WTC11 (cell line): ENCODE data around the gene SLC17A9. TPM values are rescaled to one million over a fixed set of nuclear protein-coding genes. Genes with fewer than 3 reads are reported as not detected.

Source experiments
- ATAC-seq: fragments of 200-7000 bp; cut with Tn5 transposase; 2 replicates; pipeline ENCODE4 v1.10.0; 2021; ENCODE audit warnings: mild to moderate bottlenecking, moderate library complexity
- CTCF ChIA-PET: fragments of 300-600 bp; sonication (Branson Sonifier 250); formaldehyde crosslinking; loops from one replicate; lab custom pipeline; 2021; ENCODE audit warnings: antibody characterized with exemption; lab: Charles Lee
- POLR2A ChIA-PET: fragments of 350-600 bp; sonication (Branson Sonifier 250); formaldehyde crosslinking; loops from one replicate; lab custom pipeline; 2021; ENCODE audit warnings: antibody characterized with exemption; lab: Charles Lee
- DNase-seq: peaks from one replicate; pipeline ENCODE4 v3.0.0; 2021; ENCODE audit warnings: low spot score
- H3K27ac Mint-ChIP-seq: 2 replicates; pipeline ENCODE4 v1.8.0; 2021; ENCODE audit warnings: mixed read lengths
- H3K27me3 Mint-ChIP-seq: 2 replicates; pipeline ENCODE4 v1.8.0; 2021; ENCODE audit warnings: low read depth, mild to moderate bottlenecking, moderate library complexity, mixed read lengths
- H3K36me3 Mint-ChIP-seq: 2 replicates; pipeline ENCODE4 v1.8.0; 2021; ENCODE audit warnings: mixed read lengths
- H3K4me1 Mint-ChIP-seq: 2 replicates; pipeline ENCODE4 v1.8.0; 2022; ENCODE audit warnings: mixed read lengths
- H3K4me3 Mint-ChIP-seq: 2 replicates; pipeline ENCODE4 v1.8.0; 2021; ENCODE audit warnings: mild to moderate bottlenecking, moderate library complexity, mixed read lengths
- H3K9me3 Mint-ChIP-seq: 2 replicates; pipeline ENCODE4 v1.8.0; 2021; ENCODE audit warnings: mixed read lengths
- CBFB ChIP-seq: sonication (generic); formaldehyde crosslinking; IDR thresholded peaks from 2 replicates; pipeline ENCODE4 v1.8.1; 2022; ENCODE audit warnings: mild to moderate bottlenecking, low read depth, missing genetic modification reagents
- CREB1 ChIP-seq: sonication (generic); formaldehyde crosslinking; IDR thresholded peaks from 2 replicates; pipeline ENCODE4 v1.8.0; 2023; ENCODE audit warnings: mild to moderate bottlenecking, missing genetic modification reagents
- ELF4 ChIP-seq: sonication (generic); formaldehyde crosslinking; IDR thresholded peaks from 2 replicates; pipeline ENCODE4 v1.8.1; 2022; ENCODE audit warnings: low read depth, mild to moderate bottlenecking, moderate library complexity, missing genetic modification reagents
- ESRRA ChIP-seq: sonication (generic); formaldehyde crosslinking; IDR thresholded peaks from 2 replicates; pipeline ENCODE4 v1.8.1; 2022; ENCODE audit warnings: mild to moderate bottlenecking, missing genetic modification reagents, borderline replicate concordance
- ETV6 ChIP-seq: sonication (generic); formaldehyde crosslinking; IDR thresholded peaks from 2 replicates; pipeline ENCODE4 v1.8.1; 2022; ENCODE audit warnings: mild to moderate bottlenecking, missing genetic modification reagents
- FOXP1 ChIP-seq: sonication (generic); formaldehyde crosslinking; IDR thresholded peaks from 2 replicates; pipeline ENCODE4 v1.8.0; 2022; ENCODE audit warnings: missing genetic modification reagents, mild to moderate bottlenecking, moderate library complexity, borderline replicate concordance
- GABPB1 ChIP-seq: sonication (generic); formaldehyde crosslinking; IDR thresholded peaks from 2 replicates; pipeline ENCODE4 v1.8.1; 2023; ENCODE audit warnings: mild to moderate bottlenecking, missing genetic modification reagents
- HMGA2 ChIP-seq: fragments of 250-450 bp; sonication (Bioruptor Pico); IDR thresholded peaks from 2 replicates; pipeline ENCODE4 v1.4.0; 2021; ENCODE audit warnings: mild to moderate bottlenecking, moderate library complexity
- JAZF1 ChIP-seq: fragments of 250-450 bp; sonication (Bioruptor Pico); IDR thresholded peaks from 2 replicates; pipeline ENCODE4 v1.9.0; 2021; ENCODE audit warnings: moderate library complexity, mild to moderate bottlenecking, inconsistent platforms
- KAT7 ChIP-seq: sonication (generic); formaldehyde crosslinking; IDR thresholded peaks from 2 replicates; pipeline ENCODE4 v1.8.1; 2023; ENCODE audit warnings: missing genetic modification reagents, mild to moderate bottlenecking, borderline replicate concordance
- MYBL2 ChIP-seq: sonication (generic); formaldehyde crosslinking; IDR thresholded peaks from 2 replicates; pipeline ENCODE4 v1.8.1; 2023; ENCODE audit warnings: mild to moderate bottlenecking, moderate library complexity, missing genetic modification reagents
- NFE2L1 ChIP-seq: sonication (generic); formaldehyde crosslinking; IDR thresholded peaks from 2 replicates; pipeline ENCODE4 v1.8.1; 2023; ENCODE audit warnings: missing genetic modification reagents
- NR2C2 ChIP-seq: sonication (generic); formaldehyde crosslinking; IDR thresholded peaks from 2 replicates; pipeline ENCODE4 v1.8.0; 2022; ENCODE audit warnings: mild to moderate bottlenecking, missing genetic modification reagents
- OVOL2 ChIP-seq: fragments of 250-450 bp; sonication (Bioruptor Pico); IDR thresholded peaks from 2 replicates; pipeline ENCODE4 v1.9.0; 2021; ENCODE audit warnings: mild to moderate bottlenecking, borderline replicate concordance
- RELA ChIP-seq: sonication (generic); formaldehyde crosslinking; IDR thresholded peaks from 2 replicates; pipeline ENCODE4 v1.8.1; 2022; ENCODE audit warnings: missing genetic modification reagents, mild to moderate bottlenecking, borderline replicate concordance
- SMAD4 ChIP-seq: sonication (generic); formaldehyde crosslinking; IDR thresholded peaks from 2 replicates; pipeline ENCODE4 v1.8.0; 2022; ENCODE audit warnings: mild to moderate bottlenecking, missing genetic modification reagents
- TCF7 ChIP-seq: sonication (generic); formaldehyde crosslinking; IDR thresholded peaks from 2 replicates; pipeline ENCODE4 v1.8.0; 2022; ENCODE audit warnings: mild to moderate bottlenecking, low read depth, missing genetic modification reagents, moderate library complexity
- TEAD1 ChIP-seq: sonication (generic); formaldehyde crosslinking; IDR thresholded peaks from 2 replicates; pipeline ENCODE4 v1.8.0; 2022; ENCODE audit warnings: mild to moderate bottlenecking, missing genetic modification reagents
- TEAD4 ChIP-seq: sonication (generic); formaldehyde crosslinking; IDR thresholded peaks from 2 replicates; pipeline ENCODE4 v1.8.0; 2022; ENCODE audit warnings: mild to moderate bottlenecking, missing genetic modification reagents
- TP53 ChIP-seq: sonication (generic); formaldehyde crosslinking; IDR thresholded peaks from 2 replicates; pipeline ENCODE4 v1.8.1; 2023; ENCODE audit warnings: mild to moderate bottlenecking, missing genetic modification reagents
- ZNF121 ChIP-seq: sonication (generic); formaldehyde crosslinking; IDR thresholded peaks from 2 replicates; pipeline ENCODE4 v1.8.0; 2023; ENCODE audit warnings: missing genetic modification reagents
- ZNF263 ChIP-seq: sonication (generic); formaldehyde crosslinking; IDR thresholded peaks from 2 replicates; pipeline ENCODE4 v1.8.1; 2022; ENCODE audit warnings: low read depth, mild to moderate bottlenecking, moderate library complexity, missing genetic modification reagents
- ZNF423 ChIP-seq: fragments of 250-450 bp; sonication (Bioruptor Pico); IDR thresholded peaks from 2 replicates; pipeline ENCODE4 v2.1.2; 2022; ENCODE audit warnings: mild to moderate bottlenecking, moderate library complexity
- total RNA-seq: library from RNA; stranded (reverse); gene quantifications from 3 replicates; pipeline ENCODE4 v1.2.3, GENCODE V29; 2021
- TF ChIP-seq, protein P1 (sequence below): sonication (generic); formaldehyde crosslinking; IDR thresholded peaks from 2 replicates; pipeline ENCODE4 v1.8.0; 2022; ENCODE audit warnings: mild to moderate bottlenecking, missing genetic modification reagents
- TF ChIP-seq, protein P2 (sequence below): sonication (generic); formaldehyde crosslinking; IDR thresholded peaks from 2 replicates; pipeline ENCODE4 v1.8.0; 2023; ENCODE audit warnings: mild to moderate bottlenecking, missing genetic modification reagents
- TF ChIP-seq, protein P3 (sequence below): fragments of 250-450 bp; sonication (Bioruptor Pico); IDR thresholded peaks from 2 replicates; pipeline ENCODE4 v1.9.0; 2021; ENCODE audit warnings: mild to moderate bottlenecking
- TF ChIP-seq, protein P4 (sequence below): fragments of 250-450 bp; sonication (Bioruptor Pico); IDR thresholded peaks from 2 replicates; pipeline ENCODE4 v1.9.0; 2021; ENCODE audit warnings: mild to moderate bottlenecking

Gene SLC17A9
- total RNA-seq, 1 experiment from 2014 or later: 41.7 TPM

DNA sequence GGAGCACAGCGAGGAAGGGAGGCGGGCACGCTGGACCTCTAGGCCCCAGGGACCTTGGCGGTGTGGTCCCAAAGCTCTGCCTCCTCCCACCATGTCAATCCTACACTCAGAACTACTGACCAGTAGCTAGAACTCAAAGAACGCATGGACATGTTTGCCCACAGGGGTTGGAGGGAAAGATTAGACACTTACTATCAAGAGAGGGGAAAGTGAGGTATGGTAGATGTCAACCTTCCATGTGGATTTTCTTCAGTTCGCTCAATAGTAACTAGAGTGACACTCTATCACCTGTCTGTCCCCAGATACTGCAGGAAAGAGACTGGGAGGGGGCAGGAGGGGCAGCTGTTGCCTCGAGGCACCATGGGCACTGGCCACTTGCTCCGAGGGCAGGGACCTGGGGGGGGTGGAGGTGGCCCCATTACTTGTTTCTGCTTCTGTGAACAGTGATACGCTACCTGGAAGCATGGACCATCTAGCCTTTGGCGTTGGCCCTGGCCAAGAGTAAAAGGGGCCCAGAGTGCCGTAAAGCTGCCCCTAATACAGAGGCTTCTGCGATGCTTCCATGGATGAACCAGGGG, 25.3 kb upstream of the SLC17A9 start:
- Mint-ChIP-seq H3K9me3 (no peaks in the 10 kb centered on the region), H3K4me3 (peak overlapping the region; percentile 82), H3K36me3 (no peaks in the 10 kb centered on the region), H3K27me3 (no peaks in the 10 kb centered on the region; the same call in 1 of the 2 replicates), H3K4me1 (peaks cover 70% of the 10 kb centered on the region), H3K27ac (peak overlapping the region; percentile 99)
- no peak for DNase-seq
- POLR2A ChIA-PET: interaction anchor here (0.7 to 6.2 kb wide), 6 partner anchors 9 to 559 kb away, joined by 3 to 53 read pairs (median 3); partner anchors contain the start of gene GID8
- CTCF ChIA-PET: interaction anchor here (0.7 to 2.7 kb wide), 18 partner anchors 9 to 303 kb away, joined by 3 to 24 read pairs (median 4); partner anchors contain the start of gene GID8
- ATAC-seq: no peak
- no peak for TF ChIP-seq ZNF121
- no peak for TF ChIP-seq HMGA2

DNA sequence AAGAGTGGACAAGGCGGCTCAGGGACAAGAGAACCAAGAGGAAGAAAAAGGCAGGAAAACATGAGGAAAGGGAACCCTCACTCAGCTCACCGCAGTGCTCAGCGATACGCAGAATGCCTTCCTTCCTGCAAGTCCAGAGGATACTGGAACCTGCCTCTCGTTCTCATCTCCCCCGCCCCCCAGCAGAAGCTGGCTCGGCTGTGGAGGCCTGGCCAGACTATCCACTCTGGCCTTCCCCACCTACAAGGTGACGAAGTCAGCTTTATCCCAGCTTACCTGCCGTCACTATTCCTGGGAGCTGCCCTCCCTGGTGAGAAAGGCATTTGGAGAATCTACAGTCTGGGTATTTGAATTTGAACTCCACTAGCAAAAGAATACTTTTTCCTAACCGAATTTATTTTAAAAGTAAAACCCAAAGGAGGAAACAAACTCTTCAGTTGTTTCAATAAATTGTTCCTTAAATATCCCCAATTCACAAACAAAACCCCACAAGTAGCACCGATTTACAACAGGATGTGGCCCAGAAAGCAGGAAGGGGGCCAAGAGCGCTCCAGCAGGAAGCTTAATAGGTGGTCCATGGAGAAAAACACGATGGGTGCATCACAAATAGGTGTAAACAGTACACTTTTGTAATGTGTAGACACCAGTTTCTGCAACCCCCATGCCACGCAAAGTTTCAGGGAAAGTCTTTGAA, 24.1 kb upstream of the SLC17A9 start:
- no peaks in the 10 kb centered on the region for H3K9me3 Mint-ChIP-seq
- POLR2A ChIA-PET: interaction anchor here (0.7 to 6.2 kb wide), 5 partner anchors 8 to 14 kb away, joined by 3 to 53 read pairs (median 3); partner anchors contain the start of gene GID8
- H3K27me3 Mint-ChIP-seq: no peaks in the 10 kb centered on the region; the same call in 1 of the 2 replicates
- DNase-seq: peak; percentile 75
- peak overlapping the region; percentile 82 for H3K4me3 Mint-ChIP-seq
- peaks cover 62% of the 10 kb centered on the region for H3K4me1 Mint-ChIP-seq
- H3K27ac Mint-ChIP-seq: peak overlapping the region; percentile 99
- ATAC-seq: peak; percentile 43
- peaks cover 3% of the 10 kb centered on the region; the same call in 1 of the 2 replicates for H3K36me3 Mint-ChIP-seq
- CTCF ChIA-PET: interaction anchor here (0.6 to 2.7 kb wide), 12 partner anchors 9 to 112 kb away, joined by 3 to 24 read pairs (median 6); partner anchors contain the start of gene GID8
- TF ChIP-seq TP53 (CRISPR knock-in tag) (peak; percentile 26; the same call in 1 of the 2 replicates), SMAD4 (CRISPR knock-in tag) (no peak), OVOL2 (no peak), ZNF263 (CRISPR knock-in tag) (no peak), ELF4 (CRISPR knock-in tag) (no peak), MYBL2 (peak; percentile 44; the same call in 1 of the 2 replicates), ZNF121 (no peak), TEAD1 (peak; percentile 47; the same call in 1 of the 2 replicates), TCF7 (CRISPR knock-in tag) (no peak), NFE2L1 (CRISPR knock-in tag) (no peak), GABPB1 (no peak), CBFB (CRISPR knock-in tag) (no peak), NR2C2 (no peak), TEAD4 (CRISPR knock-in tag) (no peak), HMGA2 (no peak), JAZF1 (CRISPR knock-in tag) (no peak), ZNF423 (peak; percentile 83), KAT7 (no peak), FOXP1 (no peak), CREB1 (CRISPR knock-in tag) (no peak), ESRRA (CRISPR knock-in tag) (no peak), RELA (CRISPR knock-in tag) (no peak), ETV6 (CRISPR knock-in tag) (peak; percentile 13; the same call in 1 of the 2 replicates)
- TF ChIP-seq, protein P1, sequence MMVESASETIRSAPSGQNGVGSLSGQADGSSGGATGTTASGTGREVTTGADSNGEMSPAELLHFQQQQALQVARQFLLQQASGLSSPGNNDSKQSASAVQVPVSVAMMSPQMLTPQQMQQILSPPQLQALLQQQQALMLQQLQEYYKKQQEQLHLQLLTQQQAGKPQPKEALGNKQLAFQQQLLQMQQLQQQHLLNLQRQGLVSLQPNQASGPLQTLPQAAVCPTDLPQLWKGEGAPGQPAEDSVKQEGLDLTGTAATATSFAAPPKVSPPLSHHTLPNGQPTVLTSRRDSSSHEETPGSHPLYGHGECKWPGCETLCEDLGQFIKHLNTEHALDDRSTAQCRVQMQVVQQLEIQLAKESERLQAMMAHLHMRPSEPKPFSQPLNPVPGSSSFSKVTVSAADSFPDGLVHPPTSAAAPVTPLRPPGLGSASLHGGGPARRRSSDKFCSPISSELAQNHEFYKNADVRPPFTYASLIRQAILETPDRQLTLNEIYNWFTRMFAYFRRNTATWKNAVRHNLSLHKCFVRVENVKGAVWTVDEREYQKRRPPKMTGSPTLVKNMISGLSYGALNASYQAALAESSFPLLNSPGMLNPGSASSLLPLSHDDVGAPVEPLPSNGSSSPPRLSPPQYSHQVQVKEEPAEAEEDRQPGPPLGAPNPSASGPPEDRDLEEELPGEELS (CRISPR knock-in tag): no peak; the same call in 1 of the 2 replicates
- TF ChIP-seq, protein P2, sequence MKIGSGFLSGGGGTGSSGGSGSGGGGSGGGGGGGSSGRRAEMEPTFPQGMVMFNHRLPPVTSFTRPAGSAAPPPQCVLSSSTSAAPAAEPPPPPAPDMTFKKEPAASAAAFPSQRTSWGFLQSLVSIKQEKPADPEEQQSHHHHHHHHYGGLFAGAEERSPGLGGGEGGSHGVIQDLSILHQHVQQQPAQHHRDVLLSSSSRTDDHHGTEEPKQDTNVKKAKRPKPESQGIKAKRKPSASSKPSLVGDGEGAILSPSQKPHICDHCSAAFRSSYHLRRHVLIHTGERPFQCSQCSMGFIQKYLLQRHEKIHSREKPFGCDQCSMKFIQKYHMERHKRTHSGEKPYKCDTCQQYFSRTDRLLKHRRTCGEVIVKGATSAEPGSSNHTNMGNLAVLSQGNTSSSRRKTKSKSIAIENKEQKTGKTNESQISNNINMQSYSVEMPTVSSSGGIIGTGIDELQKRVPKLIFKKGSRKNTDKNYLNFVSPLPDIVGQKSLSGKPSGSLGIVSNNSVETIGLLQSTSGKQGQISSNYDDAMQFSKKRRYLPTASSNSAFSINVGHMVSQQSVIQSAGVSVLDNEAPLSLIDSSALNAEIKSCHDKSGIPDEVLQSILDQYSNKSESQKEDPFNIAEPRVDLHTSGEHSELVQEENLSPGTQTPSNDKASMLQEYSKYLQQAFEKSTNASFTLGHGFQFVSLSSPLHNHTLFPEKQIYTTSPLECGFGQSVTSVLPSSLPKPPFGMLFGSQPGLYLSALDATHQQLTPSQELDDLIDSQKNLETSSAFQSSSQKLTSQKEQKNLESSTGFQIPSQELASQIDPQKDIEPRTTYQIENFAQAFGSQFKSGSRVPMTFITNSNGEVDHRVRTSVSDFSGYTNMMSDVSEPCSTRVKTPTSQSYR (CRISPR knock-in tag): no peak
- TF ChIP-seq, protein P3, sequence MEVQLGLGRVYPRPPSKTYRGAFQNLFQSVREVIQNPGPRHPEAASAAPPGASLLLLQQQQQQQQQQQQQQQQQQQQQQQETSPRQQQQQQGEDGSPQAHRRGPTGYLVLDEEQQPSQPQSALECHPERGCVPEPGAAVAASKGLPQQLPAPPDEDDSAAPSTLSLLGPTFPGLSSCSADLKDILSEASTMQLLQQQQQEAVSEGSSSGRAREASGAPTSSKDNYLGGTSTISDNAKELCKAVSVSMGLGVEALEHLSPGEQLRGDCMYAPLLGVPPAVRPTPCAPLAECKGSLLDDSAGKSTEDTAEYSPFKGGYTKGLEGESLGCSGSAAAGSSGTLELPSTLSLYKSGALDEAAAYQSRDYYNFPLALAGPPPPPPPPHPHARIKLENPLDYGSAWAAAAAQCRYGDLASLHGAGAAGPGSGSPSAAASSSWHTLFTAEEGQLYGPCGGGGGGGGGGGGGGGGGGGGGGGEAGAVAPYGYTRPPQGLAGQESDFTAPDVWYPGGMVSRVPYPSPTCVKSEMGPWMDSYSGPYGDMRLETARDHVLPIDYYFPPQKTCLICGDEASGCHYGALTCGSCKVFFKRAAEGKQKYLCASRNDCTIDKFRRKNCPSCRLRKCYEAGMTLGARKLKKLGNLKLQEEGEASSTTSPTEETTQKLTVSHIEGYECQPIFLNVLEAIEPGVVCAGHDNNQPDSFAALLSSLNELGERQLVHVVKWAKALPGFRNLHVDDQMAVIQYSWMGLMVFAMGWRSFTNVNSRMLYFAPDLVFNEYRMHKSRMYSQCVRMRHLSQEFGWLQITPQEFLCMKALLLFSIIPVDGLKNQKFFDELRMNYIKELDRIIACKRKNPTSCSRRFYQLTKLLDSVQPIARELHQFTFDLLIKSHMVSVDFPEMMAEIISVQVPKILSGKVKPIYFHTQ: no peak
- TF ChIP-seq, protein P4, sequence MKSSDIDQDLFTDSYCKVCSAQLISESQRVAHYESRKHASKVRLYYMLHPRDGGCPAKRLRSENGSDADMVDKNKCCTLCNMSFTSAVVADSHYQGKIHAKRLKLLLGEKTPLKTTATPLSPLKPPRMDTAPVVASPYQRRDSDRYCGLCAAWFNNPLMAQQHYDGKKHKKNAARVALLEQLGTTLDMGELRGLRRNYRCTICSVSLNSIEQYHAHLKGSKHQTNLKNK (CRISPR knock-in tag): peak; percentile 67; the same call in 1 of the 2 replicates
